Transverse colon (tissue), 4 donors: Measurements from ENCODE around the gene MPV17. TPM values are rescaled to one million over a fixed set of nuclear protein-coding genes. Genes with fewer than 3 reads are reported as not detected.
"Not testable (repeated sequence)": the region's sequence is repeated elsewhere in the genome, so short reads cannot be mapped to it uniquely, and the experiment has no call there.

Experiments
- DNase-seq: peaks from one replicate; pipeline ENCODE4 v3.0.0-alpha.2; 2019
- H3K27ac ChIP-seq, 4 donors: fragments of 200-600 bp; sonication (generic); 2 replicates each; pipeline ENCODE4 v1.5.1; 2016 to 2018; ENCODE audit warnings: inconsistent platforms in 4 of 4
- H3K27me3 ChIP-seq: fragments of 200-600 bp; sonication (generic); 2 replicates; pipeline ENCODE4 v1.5.1; 2017; ENCODE audit warnings: inconsistent platforms
- H3K36me3 ChIP-seq, 4 donors: fragments of 200-600 bp; sonication (generic); 2 replicates each; pipeline ENCODE4 v1.5.1; 2017 to 2019; ENCODE audit warnings: inconsistent platforms in 4 of 4
- H3K4me1 ChIP-seq, 4 donors: fragments of 200-600 bp; sonication (generic); 2 replicates each; pipeline ENCODE4 v1.5.1; 2017 to 2020; ENCODE audit warnings: inconsistent platforms in 4 of 4
- H3K4me3 ChIP-seq, 4 donors: fragments of 200-600 bp; sonication (generic); 1 replicate in 1 of 4; 2 replicates in 3 of 4; pipeline versions ENCODE4 v1.5.1 to v1.6.1; 2017 to 2019; ENCODE audit warnings: inconsistent platforms in 4 of 4
- H3K9me3 ChIP-seq, 2 donors: fragments of 200-600 bp; sonication (generic); 2 replicates each; pipeline ENCODE4 v1.5.1; 2017 to 2019; ENCODE audit warnings: inconsistent platforms in 2 of 2
- EP300 ChIP-seq: sonication (generic); formaldehyde crosslinking; IDR thresholded peaks from one replicate; pipeline ENCODE4 v1.6.1; 2017; ENCODE audit warnings: antibody characterized with exemption, low read depth
- POLR2A ChIP-seq: fragments of 450-650 bp; IDR thresholded peaks from one replicate; pipeline ENCODE4 v1.6.1; 2016; ENCODE audit warnings: antibody characterized with exemption, mild to moderate bottlenecking, moderate library complexity
- POLR2AphosphoS5 ChIP-seq, 3 donors: sonication (generic); formaldehyde crosslinking; IDR thresholded peaks; one replicate each; pipeline ENCODE4 v1.6.1; 2016; ENCODE audit warnings: antibody characterized with exemption in 3 of 3
- WGBS, 2 donors: methylation state at CpG; one replicate each; pipeline ENCODE4 v1.1.5; 2018; ENCODE audit warnings: low coverage in 1 of 2; 5-methylcytosine and 5-hydroxymethylcytosine counted together
- in situ Hi-C, 4 donors: fragments of 200-750 bp; cut with MboI; loops; one replicate each; pipeline versions ENCODE4 v1.15.0 to v1.15.1; 2017; ENCODE audit warnings: low sequenced_read_pairs in 3 of 4, low pct_ligation_motif_present in 1 of 4, low pct_unique_long_range_greater_than_20kb in 1 of 4
- intact Hi-C: fragments of 100-400 bp; cut with DNase I; formaldehyde crosslinking; loops from one replicate; pipeline ENCODE4 v1.15.1; 2023; ENCODE audit warnings: low total_unique reads
- total RNA-seq, 4 donors: library from RNA; depleted of rRNA; stranded (reverse); fragments of >200 nt; gene quantifications; one replicate each; pipeline ENCODE4 v1.1.0, GENCODE V29; 2016
- TF ChIP-seq, protein P1 (sequence below), 5 experiments: fragments of 200-600 bp in 3 of 5; fragments of 450-650 bp in 2 of 5; sonication (generic) in 3 of 5; IDR thresholded peaks; 1 replicate in 2 of 5; 2 replicates in 3 of 5; pipeline ENCODE4 v1.5.1; 2016 to 2017; ENCODE audit warnings: antibody characterized with exemption in 5 of 5, inconsistent platforms in 3 of 5, mild to moderate bottlenecking in 2 of 5, moderate library complexity in 1 of 5

Gene MPV17
- total RNA-seq, 4 donors from 2014 or later: 34.4 to 53.8 (median 38.3) TPM

DNA sequence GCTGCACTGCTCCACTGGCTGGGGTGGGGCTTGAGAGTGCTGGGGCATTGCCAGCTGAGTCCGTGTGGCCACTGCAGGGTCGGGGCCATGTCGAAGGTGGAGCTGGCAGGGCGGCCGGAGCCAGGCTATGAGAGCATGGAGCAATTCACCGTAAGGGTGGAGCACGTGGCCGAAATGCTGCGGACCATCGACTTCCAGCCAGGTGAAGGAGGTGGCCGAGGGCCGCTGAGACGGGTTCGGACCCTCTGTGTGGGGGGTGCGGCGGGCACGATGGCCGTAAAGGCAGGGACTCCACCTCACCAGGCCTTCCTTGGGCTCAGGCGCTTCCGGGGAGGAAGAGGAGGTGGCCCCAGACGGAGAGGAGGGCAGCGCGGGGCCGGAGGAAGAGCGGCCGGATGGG is 16.8 kb downstream of the MPV17 start:
- H3K27me3 ChIP-seq: peaks cover 47% of the 10 kb centered on the region
- H3K4me3 ChIP-seq: peak overlapping the region in 1 of 4 donors; percentile 9
- peaks cover 0 to 25% (median 21%) of the 10 kb centered on the region in 4 donors for H3K4me1 ChIP-seq
- TF ChIP-seq POLR2A: no peak
- TF ChIP-seq, protein P1, sequence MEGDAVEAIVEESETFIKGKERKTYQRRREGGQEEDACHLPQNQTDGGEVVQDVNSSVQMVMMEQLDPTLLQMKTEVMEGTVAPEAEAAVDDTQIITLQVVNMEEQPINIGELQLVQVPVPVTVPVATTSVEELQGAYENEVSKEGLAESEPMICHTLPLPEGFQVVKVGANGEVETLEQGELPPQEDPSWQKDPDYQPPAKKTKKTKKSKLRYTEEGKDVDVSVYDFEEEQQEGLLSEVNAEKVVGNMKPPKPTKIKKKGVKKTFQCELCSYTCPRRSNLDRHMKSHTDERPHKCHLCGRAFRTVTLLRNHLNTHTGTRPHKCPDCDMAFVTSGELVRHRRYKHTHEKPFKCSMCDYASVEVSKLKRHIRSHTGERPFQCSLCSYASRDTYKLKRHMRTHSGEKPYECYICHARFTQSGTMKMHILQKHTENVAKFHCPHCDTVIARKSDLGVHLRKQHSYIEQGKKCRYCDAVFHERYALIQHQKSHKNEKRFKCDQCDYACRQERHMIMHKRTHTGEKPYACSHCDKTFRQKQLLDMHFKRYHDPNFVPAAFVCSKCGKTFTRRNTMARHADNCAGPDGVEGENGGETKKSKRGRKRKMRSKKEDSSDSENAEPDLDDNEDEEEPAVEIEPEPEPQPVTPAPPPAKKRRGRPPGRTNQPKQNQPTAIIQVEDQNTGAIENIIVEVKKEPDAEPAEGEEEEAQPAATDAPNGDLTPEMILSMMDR (IDR thresholded peaks at IDR 0.05): no peak
- TF ChIP-seq POLR2AphosphoS5 (IDR thresholded peaks at IDR 0.05): no peak
- TF ChIP-seq EP300: no peak
- 44 to 55% methylated on average over 3 to 23 of the region's 26 CpGs for WGBS, 2 donors
- no peak for DNase-seq
- in situ Hi-C loops (no loop called here), intact Hi-C loops (loop anchor here (5.0 kb wide), 1 partner anchor 134 kb away; no protein-coding TSS in a partner anchor)
- no peaks in the 10 kb centered on the region for H3K9me3 ChIP-seq
- H3K27ac ChIP-seq: no peak overlapping the region
- no peaks in the 10 kb centered on the region for H3K36me3 ChIP-seq

DNA sequence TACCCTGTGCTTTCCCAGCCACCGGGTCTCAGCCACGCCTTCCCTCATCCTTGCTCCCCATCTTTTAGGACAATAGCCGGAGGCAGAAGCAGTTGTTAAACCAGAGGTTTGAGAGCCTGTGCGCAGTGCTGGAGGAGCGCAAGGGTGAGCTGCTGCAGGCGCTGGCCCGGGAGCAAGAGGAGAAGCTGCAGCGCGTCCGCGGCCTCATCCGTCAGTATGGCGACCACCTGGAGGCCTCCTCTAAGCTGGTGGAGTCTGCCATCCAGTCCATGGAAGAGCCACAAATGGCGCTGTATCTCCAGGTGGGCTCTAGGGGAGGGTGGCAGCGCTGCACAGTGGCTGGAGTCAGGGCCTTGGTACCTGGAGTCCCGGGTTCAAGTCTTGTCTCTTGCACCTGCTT is 17.4 kb downstream of the MPV17 start:
- H3K27me3 ChIP-seq: peaks cover 47% of the 10 kb centered on the region
- no peak for TF ChIP-seq POLR2A
- TF ChIP-seq, protein P1 (IDR thresholded peaks at IDR 0.05): no peak
- TF ChIP-seq EP300: no peak
- no peak for TF ChIP-seq POLR2AphosphoS5 (IDR thresholded peaks at IDR 0.05)
- no peaks in the 10 kb centered on the region for H3K36me3 ChIP-seq
- intact Hi-C loops: loop anchor here (5.0 kb wide), 1 partner anchor 133 kb away; no protein-coding TSS in a partner anchor
- in situ Hi-C loops: no loop called here
- H3K4me3 ChIP-seq: no peak overlapping the region
- 77 to 88% methylated on average over 7 to 12 of the region's 16 CpGs for WGBS, 2 donors
- peaks cover 0 to 25% (median 21%) of the 10 kb centered on the region in 4 donors for H3K4me1 ChIP-seq
- no peaks in the 10 kb centered on the region for H3K9me3 ChIP-seq
- no peak overlapping the region for H3K27ac ChIP-seq
- DNase-seq: no peak

DNA sequence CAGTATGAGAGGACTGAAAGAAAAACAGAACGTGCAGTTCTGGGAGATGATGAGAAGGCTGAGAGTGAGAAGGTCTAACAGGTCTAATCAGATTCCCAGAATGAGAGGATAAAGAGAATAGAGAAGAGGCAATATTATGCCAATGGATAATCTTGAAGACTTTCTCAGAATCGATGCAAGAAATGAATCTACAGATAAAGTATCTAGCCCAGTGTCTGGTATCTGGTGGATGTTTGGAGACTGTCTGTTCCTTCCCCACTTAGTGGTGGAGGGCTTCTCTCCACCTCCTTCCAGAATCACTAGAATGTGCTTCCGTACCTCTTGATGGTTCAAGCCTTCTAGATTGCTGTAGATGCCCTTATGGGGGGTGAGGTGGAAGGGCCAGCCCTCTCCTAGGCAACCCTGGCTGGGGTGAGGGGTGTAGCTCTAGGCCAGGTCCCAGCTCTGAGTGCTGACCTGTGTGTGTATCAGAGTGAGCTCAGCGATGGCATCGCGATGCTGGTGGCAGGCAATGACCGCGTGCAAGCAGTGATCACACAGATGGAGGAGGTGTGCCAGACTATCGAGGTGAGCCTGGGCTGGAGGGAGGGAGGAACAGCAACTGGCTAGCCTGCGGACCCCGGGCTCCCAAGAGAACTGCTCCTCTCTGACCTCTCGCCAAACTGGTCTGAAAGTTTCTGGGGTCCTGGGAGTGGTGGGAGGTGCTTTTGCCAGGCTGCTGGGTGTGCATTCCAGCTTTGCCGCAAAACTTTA is 18.2 kb downstream of the MPV17 start:
- Histone ChIP-seq H3K4me3 (no peak overlapping the region), H3K36me3 (no peaks in the 10 kb centered on the region), H3K27me3 (peaks cover 47% of the 10 kb centered on the region), H3K9me3 (no peaks in the 10 kb centered on the region), H3K4me1 (peaks cover 0 to 25% (median 21%) of the 10 kb centered on the region in 4 donors), H3K27ac (no peak overlapping the region)
- in situ Hi-C loops (no loop called here), intact Hi-C loops (loop anchor here (5.0 kb wide), 1 partner anchor 132 kb away; no protein-coding TSS in a partner anchor)
- WGBS, 2 donors: 85 to 100% methylated on average over 2 to 13 of the region's 13 CpGs
- TF ChIP-seq EP300 (no peak), POLR2AphosphoS5 (IDR thresholded peaks at IDR 0.05) (no peak), POLR2A (no peak)
- TF ChIP-seq, protein P1 (IDR thresholded peaks at IDR 0.05): no peak
- no peak for DNase-seq

DNA sequence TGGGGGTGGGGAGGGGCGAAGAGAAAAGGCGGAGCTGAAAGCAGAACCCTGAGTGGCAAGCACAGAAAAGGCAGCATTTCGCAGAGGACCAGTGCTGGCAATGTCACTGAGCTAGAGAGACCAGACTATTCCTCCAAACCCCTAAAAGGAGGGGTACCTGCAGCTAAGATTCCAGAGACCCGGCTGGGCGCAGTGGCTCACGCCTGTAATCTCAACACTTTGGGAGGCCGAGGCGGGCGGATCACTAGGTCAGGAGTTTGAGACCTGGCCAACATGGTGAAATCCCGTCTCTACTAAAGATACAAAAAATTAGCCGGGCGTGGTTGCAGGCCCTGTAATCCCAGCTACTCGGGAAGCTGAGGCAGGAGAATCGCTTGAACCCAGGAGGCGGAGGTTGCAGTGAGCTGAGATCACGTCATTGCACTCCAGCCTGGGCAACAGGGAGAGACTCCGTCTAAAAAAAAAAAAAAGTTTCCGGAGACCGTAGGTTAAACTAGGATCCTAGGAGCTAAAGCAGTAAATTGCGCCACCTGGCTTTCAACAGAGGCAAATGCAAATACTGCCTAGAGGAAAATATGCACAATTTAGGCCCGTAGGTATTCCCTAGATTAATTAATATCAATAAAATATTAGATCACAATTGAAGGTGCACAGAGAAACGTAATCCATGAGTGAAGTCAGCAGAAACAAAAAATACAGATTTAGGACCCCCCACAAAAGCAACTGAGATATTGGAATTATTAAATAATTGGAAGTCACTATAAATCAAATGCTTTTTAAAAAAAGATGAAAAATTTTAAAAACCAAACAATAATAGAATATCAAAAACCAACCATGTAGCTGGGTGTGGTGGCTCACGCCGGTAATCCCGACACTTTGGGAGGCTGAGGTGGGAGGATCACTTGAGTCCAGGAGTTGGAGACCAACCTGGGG is 19.5 kb downstream of the MPV17 start:
- H3K36me3 ChIP-seq: no peaks in the 10 kb centered on the region
- H3K27ac ChIP-seq: peak overlapping the region in 2 of 4 donors; percentile 35 to 42
- peaks cover 40% of the 10 kb centered on the region for H3K27me3 ChIP-seq
- no peak for TF ChIP-seq POLR2AphosphoS5 (IDR thresholded peaks at IDR 0.05)
- TF ChIP-seq, protein P1 (IDR thresholded peaks at IDR 0.05): peak; percentile 82 to 90 (median 84)
- no peak for TF ChIP-seq POLR2A
- no peak for TF ChIP-seq EP300
- peaks cover 0 to 25% (median 21%) of the 10 kb centered on the region in 4 donors for H3K4me1 ChIP-seq
- peak; percentile 41 for DNase-seq
- peak overlapping the region in 3 of 4 donors; percentile 20 to 51 (median 32) for H3K4me3 ChIP-seq
- intact Hi-C loops (no loop called here), in situ Hi-C loops (no loop called here)
- 5 to 19% methylated on average over 15 to 22 of the region's 25 CpGs for WGBS, 2 donors
- no peaks in the 10 kb centered on the region for H3K9me3 ChIP-seq

DNA sequence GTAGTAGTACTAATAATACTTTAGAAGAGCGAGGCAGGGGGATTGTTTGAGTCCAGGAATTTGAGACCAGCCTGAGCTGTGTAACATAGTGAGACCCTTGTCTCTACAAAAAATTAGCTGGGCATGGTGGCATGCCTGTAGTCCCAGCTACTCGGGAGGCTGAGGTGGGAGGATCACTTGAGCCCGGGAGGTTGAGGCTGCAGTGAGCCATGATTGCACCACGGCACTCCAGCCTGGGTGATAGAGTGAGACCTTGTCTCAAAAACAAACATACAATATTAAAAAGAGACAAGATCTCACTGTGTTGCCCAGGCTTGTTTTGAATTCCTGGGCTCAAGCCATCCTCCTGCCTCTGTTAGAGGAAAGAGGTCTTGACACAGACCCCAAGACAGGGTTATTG is 22.3 kb downstream of the MPV17 start:
- H3K27ac ChIP-seq, in situ Hi-C loops, intact Hi-C loops, H3K4me3 ChIP-seq, H3K4me1 ChIP-seq, DNase-seq, H3K9me3 ChIP-seq, H3K36me3 ChIP-seq: not testable (repeated sequence)
- WGBS, 2 donors: 73 to 80% methylated on average over 1 to 4 of the region's 4 CpGs
- H3K27me3 ChIP-seq: peaks cover 13% of the 10 kb centered on the region
